ENCODE data around the gene PIAS3. TPM values are rescaled to one million over a fixed set of nuclear protein-coding genes. Genes with fewer than 3 reads are reported as not detected.

PIAS3 gene
- 15.2 and 17.4 TPM in 2 replicates for total RNA-seq

GRCh38 chr1:145858901-145859490 is at the start of gene PIAS3:
Gene PIAS3, minus strand, starts transcription at chr1:145859081. Its CDS starts 91 bp downstream, at chr1:145858990.
- Histone ChIP-seq H3K27me3 (ENCODE audit: insufficient read depth, low read length) (no peaks in the 10 kb centered on the region), H2AFZ (ENCODE audit: low read length) (peak within 1 kb of the TSS; percentile 88), H3K27ac (ENCODE audit: low read depth, low read length) (peak within 1 kb of the TSS; percentile 81), H3K9me3 (ENCODE audit: low read depth, low read length) (no peaks in the 10 kb centered on the region), H3K36me3 (ENCODE audit: insufficient read depth, low read length) (peaks cover 37% of the 10 kb centered on the region), H4K20me1 (ENCODE audit: insufficient read depth, low read length) (peaks cover 18% of the 10 kb centered on the region), H3K79me2 (ENCODE audit: insufficient read depth, low read length) (peaks cover 28% of the 10 kb centered on the region), H3K4me2 (ENCODE audit: insufficient read depth, low read length) (peak within 1 kb of the TSS; percentile 91), H3K4me3 (ENCODE audit: insufficient read depth, low read length) (peak within 1 kb of the TSS; percentile 100), H3K4me1 (ENCODE audit: insufficient read depth, low read length) (peaks cover 19% of the 10 kb centered on the region)
- peak; percentile 99 for DNase-seq (ENCODE audit: insufficient read length, low spot score, missing footprints)
- no peak for TF ChIP-seq CTCF (IDR thresholded peaks at IDR 0.05; ENCODE audit: extremely low read depth, low read depth, low read length)

- Histone ChIP-seq H3K4me2 (ENCODE audit: insufficient read depth, low read length) (peak overlapping the region; percentile 72), H3K4me3 (ENCODE audit: insufficient read depth, low read length) (peak overlapping the region; percentile 60), H3K4me1 (ENCODE audit: insufficient read depth, low read length) (peaks cover 24% of the 10 kb centered on the region), H2AFZ (ENCODE audit: low read length) (peak overlapping the region; percentile 66), H3K79me2 (ENCODE audit: insufficient read depth, low read length) (peaks cover 16% of the 10 kb centered on the region), H3K36me3 (ENCODE audit: insufficient read depth, low read length) (peaks cover 31% of the 10 kb centered on the region), H3K27ac (ENCODE audit: low read depth, low read length) (peak overlapping the region; percentile 81), H3K9me3 (ENCODE audit: low read depth, low read length) (no peaks in the 10 kb centered on the region), H3K27me3 (ENCODE audit: insufficient read depth, low read length) (no peaks in the 10 kb centered on the region), H4K20me1 (ENCODE audit: insufficient read depth, low read length) (no peaks in the 10 kb centered on the region)
- TF ChIP-seq CTCF (IDR thresholded peaks at IDR 0.05; ENCODE audit: extremely low read depth, low read depth, low read length), result no peak
- peak; percentile 95 for DNase-seq (ENCODE audit: insufficient read length, low spot score, missing footprints)
Observed at GRCh38 chr1:145908653-145909052, 49.8 kb upstream of the PIAS3 start.

- H2AFZ ChIP-seq (ENCODE audit: low read length), result peak overlapping the region; percentile 57
- H3K4me2 ChIP-seq (ENCODE audit: insufficient read depth, low read length), result peak overlapping the region; percentile 22
- H3K36me3 ChIP-seq (ENCODE audit: insufficient read depth, low read length), result peaks cover 32% of the 10 kb centered on the region
- peak; percentile 72 for DNase-seq (ENCODE audit: insufficient read length, low spot score, missing footprints)
- peak overlapping the region; percentile 3 for H3K27ac ChIP-seq (ENCODE audit: low read depth, low read length)
- H3K79me2 ChIP-seq (ENCODE audit: insufficient read depth, low read length), result peaks cover 16% of the 10 kb centered on the region
- no peaks in the 10 kb centered on the region for H4K20me1 ChIP-seq (ENCODE audit: insufficient read depth, low read length)
- H3K4me1 ChIP-seq (ENCODE audit: insufficient read depth, low read length), result peaks cover 24% of the 10 kb centered on the region
- TF ChIP-seq CTCF (IDR thresholded peaks at IDR 0.05; ENCODE audit: extremely low read depth, low read depth, low read length), result no peak
- no peaks in the 10 kb centered on the region for H3K9me3 ChIP-seq (ENCODE audit: low read depth, low read length)
- no peak overlapping the region for H3K4me3 ChIP-seq (ENCODE audit: insufficient read depth, low read length)
- H3K27me3 ChIP-seq (ENCODE audit: insufficient read depth, low read length), result no peaks in the 10 kb centered on the region
Observed at GRCh38 chr1:145906954-145907753, 48.3 kb upstream of the PIAS3 start.
